CD4-positive, alpha-beta T cell treated with Interleukin-10 for 1 hour (primary cell): Measurements from ENCODE around the gene SKI.
"Not testable (repeated sequence)": the region's sequence is repeated elsewhere in the genome, so short reads cannot be mapped to it uniquely, and the experiment has no call there.

Source experiments
- DNase-seq: peaks from one replicate; pipeline ENCODE4 v3.0.0-alpha.2; 2020

The SKI gene

GRCh38 chr1:2328676-2329455 lies 100.7 kb downstream of the SKI start:
- no peak for DNase-seq

DNA sequence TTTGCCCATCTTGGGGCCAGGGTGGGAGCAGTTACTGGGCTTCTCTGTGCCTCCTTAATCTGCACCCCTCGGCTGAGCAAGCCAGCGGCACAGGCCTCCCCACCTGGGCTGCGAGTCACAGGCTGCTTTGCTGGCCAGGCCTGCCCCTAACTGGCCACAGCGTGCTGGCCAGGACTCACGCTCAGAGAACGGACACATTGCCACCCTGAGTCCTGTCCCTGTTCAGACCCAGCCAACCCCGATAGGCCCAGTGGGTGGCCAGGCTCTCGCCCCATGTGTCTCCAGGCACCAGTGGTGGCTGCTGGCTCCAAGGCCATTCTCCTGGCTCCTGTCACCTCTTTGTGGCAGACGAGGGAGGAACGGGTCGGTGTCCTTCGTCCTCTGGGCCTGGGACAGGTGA lies 101.9 kb downstream of the SKI start:
- DNase-seq, result no peak

DNA sequence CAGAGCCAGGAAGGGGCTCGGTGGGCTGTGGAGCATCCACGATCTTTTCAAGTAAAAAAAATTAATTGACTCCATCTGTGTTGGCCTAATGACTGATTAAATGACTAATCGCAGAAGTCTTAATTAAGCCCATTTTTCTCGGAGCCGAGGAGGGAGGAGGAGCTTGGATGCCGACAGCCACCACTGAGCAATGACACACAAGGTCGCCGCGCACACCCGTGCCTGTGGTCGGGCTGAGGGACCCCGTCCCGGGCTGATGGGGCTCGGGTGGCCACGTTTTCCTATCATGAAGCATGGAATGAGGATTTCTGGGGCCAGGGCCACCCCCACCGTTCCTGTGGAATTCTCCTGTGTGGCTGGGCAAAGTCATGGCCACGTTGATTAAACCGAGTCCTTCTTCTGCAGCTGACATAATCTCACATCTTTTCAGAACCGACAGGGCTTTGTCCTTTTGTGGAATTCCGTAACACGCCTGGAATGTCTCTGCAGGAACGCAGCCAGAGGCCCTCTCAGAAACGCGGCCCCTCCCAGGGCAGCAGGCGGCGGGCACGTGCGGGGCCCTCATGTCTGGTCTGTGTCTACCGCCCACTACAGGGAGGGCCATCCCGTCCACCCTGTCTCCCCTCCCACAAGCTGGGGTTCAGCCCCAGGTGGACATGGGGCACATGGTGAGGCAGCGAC lies 102.5 kb downstream of the SKI start:
- no peak for DNase-seq

- DNase-seq, result no peak
These were observed 103.1 kb downstream of the SKI start for GRCh38 chr1:2331200-2331544.

DNA sequence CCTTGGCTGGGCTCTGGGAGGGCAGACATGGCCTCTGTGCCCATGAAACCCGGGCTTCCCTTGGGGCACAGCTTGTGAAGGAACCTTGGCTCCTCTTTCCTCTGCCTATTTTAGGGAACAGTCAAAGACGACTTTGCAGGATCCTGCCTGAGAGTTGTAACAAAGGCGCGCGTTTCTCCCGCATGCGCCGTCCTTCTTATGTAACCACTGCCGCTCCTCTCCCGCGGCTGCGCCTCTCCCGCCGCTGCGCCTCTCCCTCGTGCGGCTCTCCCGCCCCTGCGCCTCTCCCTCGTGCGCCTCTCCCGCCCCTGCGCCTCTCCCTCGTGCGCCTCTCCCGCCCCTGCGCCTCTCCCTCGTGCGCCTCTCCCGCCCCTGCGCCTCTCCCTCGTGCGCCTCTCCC lies 103.5 kb downstream of the SKI start:
- not testable (repeated sequence) for DNase-seq

DNA sequence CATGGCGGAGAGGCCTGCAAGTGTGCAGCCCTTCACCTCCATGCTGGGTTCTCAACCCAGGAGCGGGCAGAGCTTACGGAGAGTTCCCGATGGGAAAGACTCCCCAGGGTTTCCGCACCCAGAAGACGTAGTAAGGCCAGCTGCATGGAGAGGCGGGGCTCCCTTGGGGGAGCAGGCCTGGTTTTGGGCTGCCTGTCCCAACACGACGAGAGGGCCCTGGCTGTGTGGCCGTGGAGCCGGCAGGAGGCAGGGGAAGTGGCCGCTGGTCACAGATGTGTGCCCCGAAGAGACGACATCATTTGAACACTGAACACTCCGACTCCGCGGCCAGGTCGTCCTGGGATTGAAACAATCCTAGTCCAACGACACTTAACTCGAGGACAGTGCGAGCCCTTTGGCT lies 106.2 kb downstream of the SKI start:
- no peak for DNase-seq

- no peak for DNase-seq
These were observed 106.9 kb downstream of the SKI start for GRCh38 chr1:2334883-2335534.

DNA sequence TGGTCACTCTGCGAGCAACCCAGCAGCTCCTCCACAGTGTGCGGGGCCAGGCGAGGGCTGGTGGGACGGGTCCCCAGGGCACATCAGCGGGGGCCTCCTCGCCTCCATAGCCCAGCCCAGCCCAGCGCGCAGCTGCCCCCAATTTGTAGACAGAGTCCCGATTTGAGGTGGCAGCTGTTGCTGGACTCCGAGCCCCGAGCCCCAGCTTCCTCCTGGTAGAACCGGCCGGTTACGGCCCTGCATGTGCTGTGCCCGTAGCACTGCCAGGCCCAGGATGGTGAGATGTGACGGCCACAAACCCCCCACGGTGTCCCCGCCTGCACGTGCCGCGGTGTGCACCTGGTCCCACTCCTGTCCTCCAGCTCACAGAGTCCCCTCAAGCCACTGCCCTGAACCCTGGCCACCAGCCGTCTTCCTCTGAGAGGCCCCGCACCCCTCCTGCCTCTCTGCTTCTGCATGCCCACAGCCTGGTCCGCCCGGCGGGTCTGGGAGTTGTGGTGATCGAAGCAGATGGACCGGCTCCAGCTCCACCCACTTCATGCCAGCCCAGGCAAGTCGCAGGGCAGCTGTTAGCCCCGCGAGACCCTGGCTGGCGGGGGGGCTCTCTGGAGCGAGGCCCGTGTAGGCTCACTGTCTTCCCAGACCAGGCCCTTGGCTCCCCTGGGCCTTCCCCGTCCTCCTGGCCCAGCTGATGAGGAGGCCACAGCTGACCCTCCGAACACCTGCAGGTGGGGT lies 107.8 kb downstream of the SKI start:
- no peak for DNase-seq

DNA sequence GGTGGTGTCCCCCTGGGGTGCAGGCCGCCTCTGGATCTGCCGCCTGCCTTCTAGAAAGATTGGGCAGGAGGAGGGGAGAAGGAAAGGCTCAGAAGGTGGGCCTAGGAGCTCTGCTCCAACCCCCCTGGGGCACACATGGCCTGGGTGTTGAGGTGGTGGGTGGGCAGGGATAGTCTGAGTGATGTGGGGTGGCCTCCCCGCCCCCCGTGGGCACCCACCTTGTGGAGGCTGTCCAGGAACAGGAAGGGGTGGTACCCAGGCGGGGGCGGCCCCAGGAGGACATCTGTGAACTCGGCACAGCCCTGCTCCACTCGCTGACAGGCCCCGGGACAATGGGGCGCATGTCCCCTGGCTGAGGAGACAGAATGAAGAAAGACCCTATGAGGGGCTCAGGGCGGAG lies 108.4 kb downstream of the SKI start:
- DNase-seq, result no peak

GRCh38 chr1:2337081-2337480 lies 109.0 kb downstream of the SKI start:
- no peak for DNase-seq

- no peak for DNase-seq
These were observed 109.4 kb downstream of the SKI start for GRCh38 chr1:2337501-2337900.

DNA sequence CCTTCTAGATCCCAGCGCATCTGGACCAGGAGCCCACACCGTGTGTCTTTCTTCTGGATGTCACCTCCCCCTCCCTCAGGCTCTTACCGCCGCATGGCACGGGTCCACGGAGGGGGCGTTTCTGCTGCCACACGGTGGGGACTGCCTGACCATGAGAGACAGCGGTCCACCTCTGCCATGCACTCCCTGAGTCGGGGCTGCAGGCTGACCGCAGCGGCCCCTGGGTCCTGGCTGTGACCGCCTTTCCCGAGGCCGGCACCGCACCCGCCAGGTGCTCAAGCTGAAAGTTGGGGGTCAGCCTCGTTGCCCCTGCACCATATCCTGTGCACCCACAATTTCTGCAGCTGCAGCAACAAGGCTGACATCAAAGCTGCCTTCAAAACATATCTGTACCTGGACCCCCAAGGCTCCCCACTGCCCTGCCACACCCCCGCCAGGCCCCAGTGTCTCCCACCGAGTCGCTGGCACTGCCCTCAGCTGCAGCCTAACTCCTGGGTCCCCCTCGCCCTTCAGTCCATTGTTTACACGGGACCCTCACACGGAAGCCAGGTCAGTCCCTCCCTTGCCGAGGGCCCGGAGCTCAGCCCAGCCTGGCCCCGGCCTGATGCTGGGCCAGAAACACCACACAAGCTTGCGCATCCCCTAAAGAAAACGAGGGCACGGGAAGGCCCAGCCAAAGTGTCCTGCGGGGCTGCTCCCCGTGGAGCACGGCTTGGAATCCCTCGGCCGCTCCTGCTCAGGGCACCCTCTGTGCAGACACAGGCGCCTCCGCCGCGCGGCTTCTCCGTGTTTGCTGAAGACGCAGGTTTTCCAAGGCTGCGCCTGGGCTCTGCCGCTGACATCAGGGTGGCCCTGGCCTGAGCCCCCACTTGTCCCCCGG lies 111.3 kb downstream of the SKI start:
- DNase-seq, result no peak

DNA sequence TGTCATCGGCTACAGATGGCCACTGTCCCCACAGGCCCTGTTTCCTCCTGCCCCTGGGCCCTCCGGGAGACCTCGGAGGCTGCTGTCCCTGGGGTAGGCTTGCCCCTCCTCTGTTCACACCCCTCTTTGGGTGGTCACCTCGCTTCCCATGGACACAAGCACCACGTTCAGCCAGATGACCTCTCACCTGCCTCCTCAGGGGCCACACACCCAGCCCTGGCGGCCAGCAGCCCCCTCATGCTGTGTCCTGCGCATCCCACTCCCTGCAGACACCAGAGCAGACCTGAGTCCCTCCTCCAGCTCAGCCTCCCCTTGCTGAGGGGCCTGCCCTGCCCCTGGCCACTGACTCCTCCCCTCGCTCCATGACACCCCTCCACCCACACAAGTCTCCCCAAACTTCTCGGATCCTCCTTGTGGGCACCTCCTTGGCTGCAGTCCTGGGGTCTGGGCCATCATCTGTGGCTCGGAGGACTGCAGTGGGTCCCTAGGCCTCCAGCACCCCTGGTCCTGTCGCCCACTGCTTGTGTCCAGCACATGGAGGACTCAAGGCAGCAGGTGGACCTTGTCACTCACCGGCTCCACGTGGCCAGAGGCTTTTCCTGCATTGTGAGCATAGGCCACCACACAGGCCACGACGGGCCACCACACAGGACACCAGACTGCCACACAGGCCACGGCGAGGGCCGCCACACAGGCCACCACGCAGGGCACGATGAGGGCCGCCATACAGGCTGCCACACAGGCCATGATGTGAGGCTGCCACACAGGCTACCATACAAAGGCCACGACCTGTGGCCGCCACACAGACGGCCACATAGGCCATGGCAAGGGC lies 112.2 kb downstream of the SKI start:
- no peak for DNase-seq

- DNase-seq, result no peak
These were observed 112.8 kb downstream of the SKI start for GRCh38 chr1:2340918-2341254.

DNA sequence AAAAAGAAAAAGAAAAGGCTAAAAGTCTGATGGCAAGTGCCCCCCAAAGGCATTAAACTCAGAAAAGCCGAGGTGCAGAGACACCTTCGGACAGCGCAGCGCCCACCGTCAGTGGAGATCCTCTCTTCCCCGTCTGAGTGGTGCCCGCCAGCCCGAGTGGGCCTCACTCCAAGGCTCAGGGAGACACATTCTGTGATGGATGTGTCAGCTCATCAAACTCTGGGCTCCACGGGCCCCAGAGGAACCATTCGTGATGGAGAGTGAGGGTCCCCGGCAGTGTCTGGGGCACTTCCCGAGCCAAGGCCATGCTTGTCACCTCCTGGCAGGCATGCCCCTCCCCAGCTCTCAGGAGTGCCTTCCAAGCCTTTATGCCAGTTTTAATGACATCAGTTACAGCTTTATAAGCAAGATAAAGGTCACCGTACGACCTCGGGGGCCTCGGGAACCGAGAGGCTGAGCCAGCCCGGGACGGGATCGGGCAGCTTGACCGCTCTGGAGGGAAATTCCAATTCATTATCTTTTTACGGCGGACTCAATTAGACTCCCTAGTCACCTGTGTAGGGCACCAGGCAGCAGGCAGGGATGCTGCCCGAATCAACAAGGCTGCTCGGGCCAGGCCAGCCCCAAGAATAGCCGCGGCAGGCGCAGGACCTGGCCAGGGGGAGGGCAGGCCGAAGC lies 113.7 kb downstream of the SKI start:
- DNase-seq, result no peak

GRCh38 chr1:2342384-2343022 lies 114.4 kb downstream of the SKI start:
- DNase-seq, result no peak

- DNase-seq, result no peak
These were observed 115.2 kb downstream of the SKI start for GRCh38 chr1:2343023-2343935.

DNA sequence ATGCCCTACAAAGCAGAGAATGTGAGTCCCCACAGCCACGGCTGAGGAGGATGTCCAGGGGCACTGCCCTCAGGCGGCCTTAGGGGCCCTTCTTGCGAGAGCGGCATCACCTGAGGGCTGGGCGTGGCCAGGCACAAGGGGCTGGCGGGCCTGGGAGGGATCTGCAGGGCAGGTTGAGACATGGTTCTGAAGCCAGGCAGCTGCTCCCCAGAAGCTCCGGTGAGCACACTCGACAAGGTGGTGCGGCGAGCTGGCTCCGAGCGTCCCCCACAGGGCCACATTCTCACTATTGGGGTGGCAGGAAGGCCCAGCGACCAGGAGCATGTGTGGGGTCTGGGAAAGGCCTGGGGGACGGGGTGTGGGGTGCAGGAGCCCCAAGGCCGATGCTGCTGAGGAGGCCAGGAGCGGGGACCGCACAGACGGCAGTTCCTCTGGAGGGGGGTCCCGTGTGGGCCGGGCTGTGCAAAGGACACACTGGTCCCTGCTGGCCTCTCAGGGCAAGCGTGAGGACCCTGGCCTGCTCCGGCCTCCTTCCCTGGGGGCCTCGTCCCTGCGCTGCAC lies 116.1 kb downstream of the SKI start:
- no peak for DNase-seq

- no peak for DNase-seq
These were observed 116.7 kb downstream of the SKI start for GRCh38 chr1:2344744-2345296.
